RWPE1 (cell line): ENCODE data around the gene TRAFD1.
"Not testable (repeated sequence)": the region's sequence is repeated elsewhere in the genome, so short reads cannot be mapped to it uniquely, and the experiment has no call there.

Experiments
- CTCF ChIA-PET: fragments of 350-600 bp; sonication (Branson Sonifier 250); formaldehyde crosslinking; extraction: SDS; loops from one replicate; lab custom pipeline; 2021; lab: Yijun Ruan, JAX
- POLR2A ChIA-PET: fragments of 400-600 bp; formaldehyde crosslinking; extraction: SDS; loops from one replicate; lab custom pipeline; 2020; ENCODE audit warnings: antibody characterized with exemption; ENCODE audit not compliant: low non-redundant PET; lab: Yijun Ruan, JAX
- DNase-seq: peaks from one replicate; pipeline ENCODE4 v3.0.0; 2012; ENCODE audit warnings: low spot score
- H3K27ac ChIP-seq: fragments of 450-650 bp; 2 replicates; pipeline ENCODE4 v1.5.1; 2017
- TF ChIP-seq, protein P1 (sequence below): fragments of 450-650 bp; conservative IDR thresholded peaks from 2 replicates; pipeline ENCODE4 v1.5.1; 2017; ENCODE audit warnings: low read depth, mild to moderate bottlenecking

The TRAFD1 gene

DNA sequence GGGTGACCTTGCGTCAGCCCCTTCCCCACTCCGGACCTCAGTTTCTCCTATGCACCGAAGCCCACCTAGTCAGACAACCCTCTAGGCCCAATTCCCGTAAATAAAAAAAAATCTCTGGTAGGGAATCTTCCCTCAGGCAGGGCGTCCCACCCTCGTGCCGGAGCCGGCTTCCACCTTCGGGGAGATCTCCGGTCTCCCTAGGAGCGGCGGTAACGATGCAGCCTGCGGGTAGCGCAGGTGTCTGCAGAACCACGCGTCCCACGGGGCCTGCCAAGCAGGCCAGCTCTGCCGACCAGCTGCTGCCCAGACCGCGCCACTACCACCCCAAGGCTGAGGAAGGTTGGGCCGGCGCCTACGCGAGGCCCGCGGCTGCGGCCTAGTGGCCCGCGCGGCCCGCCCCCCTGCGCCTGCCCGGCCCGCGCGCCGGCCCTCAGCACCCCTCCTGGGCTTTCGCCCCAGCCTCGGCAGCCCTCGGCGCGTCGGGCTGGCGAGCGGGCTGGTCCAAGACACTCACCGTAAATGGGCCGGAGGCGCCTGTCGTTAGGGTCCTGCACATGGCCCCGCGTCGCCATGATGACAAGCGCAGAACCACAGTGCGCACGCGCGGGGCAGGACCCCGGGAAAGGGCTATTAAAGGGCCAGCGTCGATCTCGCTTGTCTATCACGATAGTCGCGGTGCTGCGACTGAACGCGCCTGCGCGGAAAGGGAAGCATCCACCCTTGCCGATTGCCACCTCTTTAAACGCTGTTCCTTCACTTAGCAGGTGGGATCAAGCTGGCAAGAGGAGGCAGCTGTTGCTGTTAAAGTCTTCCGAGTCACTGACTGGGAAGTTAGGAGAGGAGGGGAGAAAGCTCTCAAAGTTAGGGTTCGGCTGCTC, 16.9 kb upstream of the TRAFD1 start, which contains the start of gene NAA25:
Gene NAA25, minus strand, starts transcription at position 582 of the 878 bp plus-strand sequence. Its CDS starts 10 bp downstream, at position 572.
- ChIA-PET CTCF (no interaction called here), POLR2A (interaction anchor here (0.7 to 1.3 kb wide), 4 partner anchors 13 to 382 kb away, joined by 3 to 6 read pairs (median 3); partner anchors contain the start of genes ERP29 and TMEM116)
- DNase-seq: peak; percentile 88

DNA sequence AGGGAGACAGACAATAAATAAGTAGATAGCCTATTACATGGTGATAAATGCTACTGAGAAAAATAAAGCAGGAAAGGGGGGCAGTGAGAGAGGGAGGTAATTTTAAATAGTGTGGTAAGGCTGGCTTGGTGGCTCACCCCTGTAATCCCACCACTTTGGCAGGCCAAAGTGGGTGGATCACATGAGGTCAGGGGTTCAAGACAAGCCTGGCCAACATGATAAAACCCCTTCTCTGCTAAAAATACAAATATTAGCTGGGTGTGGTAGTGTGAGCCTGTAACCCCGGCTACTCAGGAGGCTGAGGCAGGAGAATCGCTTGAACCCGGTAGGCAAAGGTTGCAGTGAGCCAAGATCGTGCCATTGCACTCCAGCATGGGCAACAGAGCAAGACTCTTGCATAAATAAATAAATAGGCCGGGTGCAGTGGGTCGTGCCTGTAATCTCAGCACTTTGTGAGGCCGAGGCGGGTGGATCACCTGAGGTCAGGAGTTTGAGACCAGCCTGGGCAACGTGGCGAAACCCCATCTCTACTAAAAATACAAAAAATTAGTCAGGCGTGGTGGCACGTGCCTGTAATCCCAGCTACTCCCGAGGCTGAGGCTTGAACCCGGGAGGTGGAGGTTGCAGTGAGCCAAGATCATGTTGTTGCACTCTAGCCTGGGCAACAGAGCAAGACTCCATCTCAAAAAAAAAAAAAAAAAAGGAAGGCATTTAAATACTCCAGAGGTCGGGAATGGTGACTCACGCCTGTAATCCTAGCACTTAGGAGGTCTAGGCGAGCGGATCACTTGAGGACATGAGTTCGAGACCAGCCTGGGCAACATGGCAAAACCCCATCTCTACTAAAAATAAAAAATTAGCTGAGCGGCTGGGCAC, 14.3 kb upstream of the TRAFD1 start:
- DNase-seq, CTCF ChIA-PET, POLR2A ChIA-PET: not testable (repeated sequence)
- peak overlapping the region; percentile 89 for H3K27ac ChIP-seq

More for the DNA sequence above, 16.9 kb upstream of the TRAFD1 start, which contains the start of gene NAA25:
- TF ChIP-seq, protein P1, sequence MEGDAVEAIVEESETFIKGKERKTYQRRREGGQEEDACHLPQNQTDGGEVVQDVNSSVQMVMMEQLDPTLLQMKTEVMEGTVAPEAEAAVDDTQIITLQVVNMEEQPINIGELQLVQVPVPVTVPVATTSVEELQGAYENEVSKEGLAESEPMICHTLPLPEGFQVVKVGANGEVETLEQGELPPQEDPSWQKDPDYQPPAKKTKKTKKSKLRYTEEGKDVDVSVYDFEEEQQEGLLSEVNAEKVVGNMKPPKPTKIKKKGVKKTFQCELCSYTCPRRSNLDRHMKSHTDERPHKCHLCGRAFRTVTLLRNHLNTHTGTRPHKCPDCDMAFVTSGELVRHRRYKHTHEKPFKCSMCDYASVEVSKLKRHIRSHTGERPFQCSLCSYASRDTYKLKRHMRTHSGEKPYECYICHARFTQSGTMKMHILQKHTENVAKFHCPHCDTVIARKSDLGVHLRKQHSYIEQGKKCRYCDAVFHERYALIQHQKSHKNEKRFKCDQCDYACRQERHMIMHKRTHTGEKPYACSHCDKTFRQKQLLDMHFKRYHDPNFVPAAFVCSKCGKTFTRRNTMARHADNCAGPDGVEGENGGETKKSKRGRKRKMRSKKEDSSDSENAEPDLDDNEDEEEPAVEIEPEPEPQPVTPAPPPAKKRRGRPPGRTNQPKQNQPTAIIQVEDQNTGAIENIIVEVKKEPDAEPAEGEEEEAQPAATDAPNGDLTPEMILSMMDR: no peak
- peak within 1 kb of the TSS; percentile 94 for H3K27ac ChIP-seq

DNA sequence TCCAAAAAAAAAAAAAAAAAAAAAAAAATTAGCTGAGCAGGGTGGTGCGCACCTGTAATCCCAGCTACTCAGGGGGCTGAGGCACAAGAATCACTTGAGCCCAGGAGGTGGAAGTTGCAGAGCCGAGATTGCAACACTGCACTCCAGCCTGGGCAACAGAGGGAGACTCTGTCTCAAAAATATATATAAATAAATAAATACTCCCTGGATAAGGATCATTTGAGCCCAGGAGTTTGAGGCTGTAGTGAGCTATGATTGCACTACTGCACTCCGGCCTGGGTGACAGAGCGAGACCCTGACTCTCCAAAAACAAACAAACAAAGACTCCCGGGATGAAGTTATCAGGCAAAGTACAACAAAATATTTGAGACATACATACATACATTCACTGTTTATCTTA, 13.4 kb upstream of the TRAFD1 start:
- ChIA-PET POLR2A (interaction anchor here (0.6 kb wide), 1 partner anchor 35 kb away, joined by 5 read pairs; no protein-coding TSS in a partner anchor), CTCF (no interaction called here)
- TF ChIP-seq, protein P1: no peak
- DNase-seq: no peak
- H3K27ac ChIP-seq: peak overlapping the region; percentile 89

DNA sequence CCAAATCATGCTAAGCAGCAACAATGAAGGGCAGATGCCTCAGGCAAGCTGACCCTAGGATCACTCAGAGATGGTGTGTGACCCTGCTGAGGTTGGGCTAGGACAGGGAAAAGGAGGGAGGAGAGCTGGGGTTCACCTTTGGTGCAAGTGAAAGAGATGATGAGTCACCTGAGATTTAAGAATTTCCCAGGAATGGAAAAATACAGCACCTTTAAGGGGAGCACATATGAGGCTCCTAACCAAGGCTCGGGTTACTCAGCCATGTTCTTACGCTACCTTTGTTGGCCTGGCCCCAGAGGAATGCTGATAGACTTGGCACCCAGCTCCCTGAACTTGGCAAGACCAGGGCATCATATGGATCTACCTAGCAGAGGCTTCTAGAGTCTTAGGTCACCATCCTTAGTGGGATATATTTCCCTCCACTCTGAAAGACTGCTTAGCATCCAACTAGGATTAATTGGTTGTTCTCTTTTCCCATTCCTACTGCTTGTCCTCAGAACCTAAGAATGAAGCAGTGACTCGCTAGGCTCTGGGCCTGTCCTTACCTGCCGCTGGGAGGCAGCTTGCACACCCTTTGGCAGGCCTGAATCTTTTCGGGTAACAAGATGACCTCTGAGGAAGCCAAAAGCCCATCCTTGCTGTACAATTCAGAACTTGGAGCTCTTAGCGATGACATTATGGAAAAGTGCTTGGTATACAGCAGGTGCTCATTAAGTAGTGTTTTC, 12.8 kb upstream of the TRAFD1 start:
- peak; percentile 85 for DNase-seq
- H3K27ac ChIP-seq: peak overlapping the region; percentile 89
- ChIA-PET CTCF (interaction anchor here (0.6 kb wide), 2 partner anchors 93 to 1212 kb away, joined by 3 to 6 read pairs; no protein-coding TSS in a partner anchor), POLR2A (interaction anchor here (0.6 to 1.0 kb wide), 2 partner anchors 13 to 34 kb away, joined by 3 to 5 read pairs; partner anchors contain the start of gene TRAFD1)
- TF ChIP-seq, protein P1: no peak; the same call in 1 of the 2 replicates

DNA sequence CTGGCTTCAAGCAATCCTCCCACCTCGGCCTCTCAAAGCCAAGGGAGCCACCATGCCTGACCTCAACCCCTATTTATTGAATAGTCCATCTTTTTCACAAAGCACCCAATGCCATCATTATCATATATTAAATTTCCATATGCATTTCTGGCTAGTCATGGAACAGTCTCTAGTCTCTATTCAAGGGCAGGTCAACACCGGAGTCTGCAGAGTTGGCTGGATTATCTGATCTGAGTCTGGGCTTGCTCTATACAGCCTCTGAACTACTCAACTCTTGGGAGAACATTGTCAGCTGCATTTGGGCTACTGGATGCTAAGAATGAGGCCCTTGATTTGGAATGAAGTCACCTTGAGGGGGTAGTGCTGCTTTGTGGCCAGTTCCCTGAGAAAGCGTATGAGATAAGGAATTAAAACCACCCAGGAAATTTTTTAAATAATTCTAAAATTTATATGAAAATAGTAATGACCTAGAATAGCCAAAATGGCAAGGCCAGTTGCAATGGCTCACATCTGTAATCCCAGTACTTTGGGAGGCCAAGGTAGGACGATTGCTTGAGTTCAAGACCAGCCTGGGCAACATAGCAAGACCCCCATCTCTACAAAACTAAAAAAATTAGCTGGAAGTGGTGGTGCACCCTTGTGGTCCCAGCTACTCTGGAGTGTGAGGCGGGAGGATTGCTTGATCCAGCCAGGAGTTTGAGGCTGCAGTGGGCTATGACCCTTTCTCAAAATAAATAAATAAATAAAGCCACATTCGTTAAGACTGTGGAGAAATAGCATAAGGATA, 9.9 kb upstream of the TRAFD1 start:
- ChIA-PET CTCF (no interaction called here), POLR2A (no interaction called here)
- no peak overlapping the region for H3K27ac ChIP-seq
- TF ChIP-seq, protein P1: no peak
- no peak for DNase-seq
